BJ (cell line): ENCODE data around the gene BOD1. TPM values are rescaled to one million over a fixed set of nuclear protein-coding genes. Genes with fewer than 3 reads are reported as not detected.

ENCODE experiments used
- CTCF ChIA-PET: fragments of 350-600 bp; formaldehyde crosslinking; extraction: SDS; loops from one replicate; lab custom pipeline; 2021; ENCODE audit warnings: antibody characterized with exemption, inconsistent platforms; lab: Yijun Ruan, JAX
- POLR2A ChIA-PET: fragments of 300-600 bp; sonication (Branson Sonifier 250); formaldehyde crosslinking; extraction: SDS; loops from one replicate; lab custom pipeline; 2021; ENCODE audit warnings: antibody characterized with exemption; lab: Charles Lee
- DNase-seq: peaks from one replicate; pipeline ENCODE4 v3.0.0-alpha.2; 2011; ENCODE audit warnings: low read depth
- H3K27me3 ChIP-seq: 2 replicates; pipeline ENCODE4 v1.6.0; 2011; ENCODE audit warnings: low read length; ENCODE audit not compliant: control insufficient read depth, insufficient read depth
- H3K36me3 ChIP-seq: 2 replicates; pipeline ENCODE4 v1.5.1; 2011; ENCODE audit warnings: low read length; ENCODE audit not compliant: control insufficient read depth, insufficient read depth
- H3K4me3 ChIP-seq: 2 replicates; pipeline ENCODE4 v1.5.1; 2011; ENCODE audit warnings: low read depth, mild to moderate bottlenecking, control low read depth, low read length
- polyA plus RNA-seq: library from polyadenylated mRNA; depleted of rRNA; stranded (reverse); fragments of >200 nt; gene quantifications from 2 replicates; pipeline ENCODE4 v1.2.3, GENCODE V29; 2011
- TF ChIP-seq, protein P1 (sequence below): IDR thresholded peaks from 2 replicates; pipeline ENCODE4 v1.5.1; 2011; ENCODE audit warnings: low read depth, mild to moderate bottlenecking, control low read depth, inconsistent platforms, low read length, moderate library complexity; ENCODE audit not compliant: insufficient read depth

The BOD1 gene
- polyA plus RNA-seq, 1 experiment = 51.5 TPM

DNA sequence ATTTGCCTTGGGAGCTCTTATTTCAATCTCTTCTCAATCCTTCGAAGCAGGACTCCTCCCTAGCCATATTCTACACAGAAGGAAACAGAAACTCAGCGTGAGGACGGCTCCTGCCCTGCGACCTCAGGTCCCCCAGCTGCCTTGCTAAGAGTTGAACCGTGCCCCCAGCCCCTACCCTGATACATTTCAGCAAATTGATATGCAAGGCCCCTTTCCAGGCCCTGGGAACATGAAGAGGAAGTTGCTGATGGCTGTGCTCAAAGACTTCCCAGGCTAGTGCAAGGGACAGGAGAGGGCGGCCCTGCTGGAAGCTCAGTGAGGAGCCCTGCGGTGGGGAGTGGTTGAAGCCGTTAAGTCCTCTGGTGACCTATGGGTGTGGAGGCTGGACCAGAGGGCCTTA, 41.5 kb downstream of the BOD1 start:
- CTCF ChIA-PET = interaction anchor here (0.5 to 6.7 kb wide), 6 partner anchors 120 to 282 kb away, joined by 3 to 91 read pairs (median 3); no protein-coding TSS in a partner anchor

DNA sequence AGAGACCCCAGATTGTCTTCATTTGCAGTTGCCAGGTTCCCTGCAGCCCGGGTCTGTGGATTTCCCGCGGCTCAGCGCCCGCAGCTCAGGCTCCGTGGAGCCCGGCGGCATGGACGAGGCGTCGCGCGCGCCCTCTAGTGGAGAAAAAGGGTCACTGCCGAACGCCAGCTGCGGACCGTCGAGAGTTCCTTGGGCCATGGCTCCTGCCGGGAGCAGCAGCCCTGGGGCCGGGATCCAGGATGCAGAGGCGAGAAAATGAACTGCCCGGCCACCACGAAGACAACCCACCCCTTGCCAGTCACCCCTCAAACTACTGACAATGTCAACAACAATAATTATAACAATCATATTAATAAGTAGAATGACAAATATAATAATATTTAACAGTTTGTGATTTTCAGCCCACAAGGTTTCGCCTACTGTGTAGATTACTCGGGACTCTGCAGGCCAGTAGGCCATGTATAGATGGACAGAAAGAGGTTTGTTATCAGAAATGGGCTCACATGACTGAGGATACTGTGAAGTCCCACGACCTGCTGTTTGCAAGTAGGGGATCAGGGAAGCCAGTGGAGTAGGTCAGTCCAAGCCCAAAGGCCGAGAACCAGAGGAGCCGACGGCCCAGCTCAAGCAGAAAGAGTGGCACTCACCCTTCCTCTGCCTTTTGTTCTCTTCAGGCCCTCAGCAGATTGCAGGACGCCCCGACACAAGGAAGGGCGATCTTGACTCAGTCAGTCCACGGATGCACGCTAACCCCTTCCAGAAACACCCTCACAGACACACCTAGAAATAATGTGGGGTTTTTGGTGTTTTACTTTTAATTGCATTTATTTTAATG, 43.1 kb downstream of the BOD1 start:
- POLR2A ChIA-PET = interaction anchor here (0.5 to 1.0 kb wide), 3 partner anchors 9 to 252 kb away, joined by 3 to 4 read pairs (median 4); partner anchors contain the start of gene STC2
- peak overlapping the region; percentile 6; the same call in 1 of the 2 replicates for H3K4me3 ChIP-seq

More for the DNA sequence above, 41.5 kb downstream of the BOD1 start:
- TF ChIP-seq, protein P1, sequence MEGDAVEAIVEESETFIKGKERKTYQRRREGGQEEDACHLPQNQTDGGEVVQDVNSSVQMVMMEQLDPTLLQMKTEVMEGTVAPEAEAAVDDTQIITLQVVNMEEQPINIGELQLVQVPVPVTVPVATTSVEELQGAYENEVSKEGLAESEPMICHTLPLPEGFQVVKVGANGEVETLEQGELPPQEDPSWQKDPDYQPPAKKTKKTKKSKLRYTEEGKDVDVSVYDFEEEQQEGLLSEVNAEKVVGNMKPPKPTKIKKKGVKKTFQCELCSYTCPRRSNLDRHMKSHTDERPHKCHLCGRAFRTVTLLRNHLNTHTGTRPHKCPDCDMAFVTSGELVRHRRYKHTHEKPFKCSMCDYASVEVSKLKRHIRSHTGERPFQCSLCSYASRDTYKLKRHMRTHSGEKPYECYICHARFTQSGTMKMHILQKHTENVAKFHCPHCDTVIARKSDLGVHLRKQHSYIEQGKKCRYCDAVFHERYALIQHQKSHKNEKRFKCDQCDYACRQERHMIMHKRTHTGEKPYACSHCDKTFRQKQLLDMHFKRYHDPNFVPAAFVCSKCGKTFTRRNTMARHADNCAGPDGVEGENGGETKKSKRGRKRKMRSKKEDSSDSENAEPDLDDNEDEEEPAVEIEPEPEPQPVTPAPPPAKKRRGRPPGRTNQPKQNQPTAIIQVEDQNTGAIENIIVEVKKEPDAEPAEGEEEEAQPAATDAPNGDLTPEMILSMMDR = no peak
- Histone ChIP-seq H3K36me3 (no peaks in the 10 kb centered on the region), H3K27me3 (no peaks in the 10 kb centered on the region), H3K4me3 (no peak overlapping the region)
- no peak for DNase-seq
- POLR2A ChIA-PET = no interaction called here

DNA sequence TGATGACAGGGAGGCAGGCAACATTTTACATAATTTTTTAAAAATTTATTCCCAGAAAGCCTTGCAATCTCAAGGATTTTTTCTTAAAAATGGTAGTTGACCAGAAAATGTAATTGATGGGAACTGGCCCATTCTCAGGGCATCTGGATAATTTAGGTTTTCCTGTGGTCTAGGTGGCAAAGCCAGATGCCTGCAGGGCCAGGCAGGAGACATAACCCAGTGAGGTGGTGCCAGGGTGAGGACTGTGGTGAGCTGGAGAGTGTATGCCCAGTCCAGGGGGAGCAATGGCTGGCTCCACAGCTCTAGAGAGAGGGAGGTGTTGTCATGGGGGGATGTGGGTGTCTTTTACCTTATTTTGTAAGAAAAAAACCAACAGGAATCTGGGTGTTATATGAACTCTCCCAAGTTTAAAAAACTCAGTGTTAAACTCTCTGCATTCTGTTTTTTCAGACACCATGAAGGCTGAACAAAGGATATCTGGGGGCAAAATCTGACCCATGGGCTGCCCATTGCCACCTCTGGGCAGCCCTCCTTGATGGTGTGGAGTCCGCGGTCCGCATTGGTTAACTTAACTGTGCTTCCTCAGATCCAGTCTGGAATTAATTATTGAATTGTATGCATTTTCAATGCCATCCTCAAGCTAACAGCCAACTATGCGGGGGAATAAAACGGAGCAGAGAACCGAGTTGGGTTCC, 43.9 kb downstream of the BOD1 start:
- Histone ChIP-seq H3K36me3 (no peaks in the 10 kb centered on the region), H3K27me3 (no peaks in the 10 kb centered on the region), H3K4me3 (peak overlapping the region; percentile 6; the same call in 1 of the 2 replicates)
- POLR2A ChIA-PET = interaction anchor here (0.5 to 1.0 kb wide), 3 partner anchors 8 to 251 kb away, joined by 3 to 4 read pairs (median 4); partner anchors contain the start of gene STC2
- TF ChIP-seq, protein P1 = no peak
- CTCF ChIA-PET = interaction anchor here (0.6 to 6.7 kb wide), 33 partner anchors 8 to 407 kb away, joined by 3 to 91 read pairs (median 4); partner anchors contain the start of gene STC2
- DNase-seq = no peak

More for the DNA sequence above, 43.1 kb downstream of the BOD1 start:
- CTCF ChIA-PET = interaction anchor here (0.7 to 6.7 kb wide), 37 partner anchors 9 to 408 kb away, joined by 3 to 91 read pairs (median 4); partner anchors contain the start of gene STC2
- TF ChIP-seq, protein P1 = peak; percentile 97
- Histone ChIP-seq H3K36me3 (no peaks in the 10 kb centered on the region), H3K27me3 (no peaks in the 10 kb centered on the region)
- no peak for DNase-seq

DNA sequence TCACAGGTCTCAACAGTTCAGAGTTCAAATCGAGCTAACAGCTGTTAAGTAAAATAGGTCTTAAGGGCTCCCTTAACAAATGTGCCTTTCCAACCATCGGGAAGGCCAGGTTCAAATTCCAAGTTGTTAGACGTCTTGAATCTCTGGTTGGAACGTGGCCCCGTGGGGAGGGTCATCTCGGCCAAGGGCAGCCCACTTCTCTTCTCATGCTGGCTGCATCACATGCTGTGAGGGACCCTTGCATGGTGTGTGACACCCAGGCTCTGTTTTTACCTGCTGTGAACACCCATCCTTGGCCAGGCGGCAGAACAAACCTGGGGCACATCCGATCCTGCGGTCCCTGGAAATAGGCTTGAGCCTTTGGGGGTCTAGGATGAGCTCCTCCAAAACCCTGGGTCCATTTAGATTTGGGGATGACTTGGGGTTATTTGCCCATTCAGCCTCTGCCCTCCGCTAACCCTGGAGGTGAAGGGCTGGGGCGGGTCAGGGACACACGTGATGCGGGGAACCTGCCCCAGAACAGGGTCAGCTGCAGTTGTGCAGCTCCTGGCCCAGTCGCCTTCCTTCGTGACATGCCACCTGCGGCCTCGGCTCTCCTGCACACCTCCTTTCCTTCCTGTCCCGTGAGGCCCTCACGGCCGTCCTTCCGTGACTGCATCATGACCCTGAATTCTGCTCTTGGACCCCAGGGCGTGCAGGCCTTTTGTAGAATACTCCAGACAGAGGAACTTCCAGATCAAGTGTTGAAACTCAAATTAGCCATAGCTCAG, 45.9 kb downstream of the BOD1 start:
- ChIA-PET CTCF (interaction anchor here (1.3 to 6.7 kb wide), 4 partner anchors 10 to 278 kb away, joined by 3 to 91 read pairs (median 6); partner anchors contain the start of gene BOD1), POLR2A (interaction anchor here (0.7 kb wide), 1 partner anchor 323 kb away, joined by 8 read pairs; no protein-coding TSS in a partner anchor)
- DNase-seq = no peak
- no peaks in the 10 kb centered on the region for H3K36me3 ChIP-seq
- TF ChIP-seq, protein P1 = no peak
- no peaks in the 10 kb centered on the region for H3K27me3 ChIP-seq
- no peak overlapping the region for H3K4me3 ChIP-seq
